Measurements from ENCODE around the gene RNU6-8. TPM values are rescaled to one million over a fixed set of nuclear protein-coding genes. Genes with fewer than 3 reads are reported as not detected.

The RNU6-8 gene
- polyA plus RNA-seq, 1 of the 3 experiments (the other 2 are of a cell fraction): not detected

GRCh38 chr14:32250681-32251080 lies 47.6 kb upstream of the RNU6-8 start:
- Histone ChIP-seq H3K4me2 (no peak overlapping the region), H3K9me2 (no peaks in the 10 kb centered on the region), H3K4me1 (ENCODE audit: control insufficient read depth in 1 of 2, insufficient read depth in 2 of 2, low read depth in 1 of 2, low read length in 1 of 2) (peaks cover 0 to 7% of the 10 kb centered on the region in 2 experiments; a peak in 2 of 4 replicates), H3K79me2 (ENCODE audit: insufficient read depth) (no peaks in the 10 kb centered on the region), H3K9ac (no peak overlapping the region), H2AFZ (ENCODE audit: low read depth) (no peak overlapping the region), H3K9me3 (no peaks in the 10 kb centered on the region), H3K27me3 (ENCODE audit: insufficient read depth) (no peaks in the 10 kb centered on the region), H3F3A (replicated peaks; ENCODE audit: insufficient read depth) (no peaks in the 10 kb centered on the region), H3K36me3 (replicated peaks in 1 of 2; ENCODE audit: control insufficient read depth in 1 of 2, insufficient read depth in 2 of 2, low read length in 1 of 2) (no peaks in the 10 kb centered on the region), H3K27ac (ENCODE audit: low read depth in 2 of 2, low read length in 1 of 2) (no peak overlapping the region), H3K4me3 (ENCODE audit: low read depth in 2 of 2, low read length in 1 of 2) (no peak overlapping the region), H4K20me1 (ENCODE audit: insufficient read depth) (no peaks in the 10 kb centered on the region)
- ChIA-PET POLR2A (no interaction called here), CTCF (interaction anchor here (0.6 to 6.2 kb wide), 18 partner anchors 11 to 740 kb away, joined by 3 to 169 read pairs (median 4); partner anchors contain the start of gene ARHGAP5)
- DNase-seq: no peak
- TF ChIP-seq NRF1 (IDR thresholded peaks at IDR 0.05; ENCODE audit: low read depth, low read length): no peak
- no peak for TF ChIP-seq RAD21 (IDR thresholded peaks at IDR 0.05; ENCODE audit: low read length)
- TF ChIP-seq, protein P1, sequence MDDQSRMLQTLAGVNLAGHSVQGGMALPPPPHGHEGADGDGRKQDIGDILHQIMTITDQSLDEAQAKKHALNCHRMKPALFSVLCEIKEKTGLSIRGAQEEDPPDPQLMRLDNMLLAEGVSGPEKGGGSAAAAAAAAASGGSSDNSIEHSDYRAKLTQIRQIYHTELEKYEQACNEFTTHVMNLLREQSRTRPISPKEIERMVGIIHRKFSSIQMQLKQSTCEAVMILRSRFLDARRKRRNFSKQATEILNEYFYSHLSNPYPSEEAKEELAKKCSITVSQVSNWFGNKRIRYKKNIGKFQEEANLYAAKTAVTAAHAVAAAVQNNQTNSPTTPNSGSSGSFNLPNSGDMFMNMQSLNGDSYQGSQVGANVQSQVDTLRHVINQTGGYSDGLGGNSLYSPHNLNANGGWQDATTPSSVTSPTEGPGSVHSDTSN (IDR thresholded peaks at IDR 0.05): no peak
- TF ChIP-seq SIN3A (IDR thresholded peaks at IDR 0.05; ENCODE audit: borderline replicate concordance, low read depth, low read length): no peak
- no peak for TF ChIP-seq NFIC (IDR thresholded peaks at IDR 0.05; ENCODE audit: borderline replicate concordance)
- TF ChIP-seq, protein P2, sequence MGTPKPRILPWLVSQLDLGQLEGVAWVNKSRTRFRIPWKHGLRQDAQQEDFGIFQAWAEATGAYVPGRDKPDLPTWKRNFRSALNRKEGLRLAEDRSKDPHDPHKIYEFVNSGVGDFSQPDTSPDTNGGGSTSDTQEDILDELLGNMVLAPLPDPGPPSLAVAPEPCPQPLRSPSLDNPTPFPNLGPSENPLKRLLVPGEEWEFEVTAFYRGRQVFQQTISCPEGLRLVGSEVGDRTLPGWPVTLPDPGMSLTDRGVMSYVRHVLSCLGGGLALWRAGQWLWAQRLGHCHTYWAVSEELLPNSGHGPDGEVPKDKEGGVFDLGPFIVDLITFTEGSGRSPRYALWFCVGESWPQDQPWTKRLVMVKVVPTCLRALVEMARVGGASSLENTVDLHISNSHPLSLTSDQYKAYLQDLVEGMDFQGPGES (IDR thresholded peaks at IDR 0.05; ENCODE audit: low read depth, low read length): no peak
- TF ChIP-seq ELF1 (IDR thresholded peaks at IDR 0.05): no peak
- TF ChIP-seq SMC3 (IDR thresholded peaks at IDR 0.05; ENCODE audit: low read depth, low read length): no peak
- no peak for TF ChIP-seq REST (IDR thresholded peaks at IDR 0.05; ENCODE audit: low read depth, low read length)
- WGBS (ENCODE audit: low lambda C conversion rate): 64% methylated on average over 3 of the region's 3 CpGs

DNA sequence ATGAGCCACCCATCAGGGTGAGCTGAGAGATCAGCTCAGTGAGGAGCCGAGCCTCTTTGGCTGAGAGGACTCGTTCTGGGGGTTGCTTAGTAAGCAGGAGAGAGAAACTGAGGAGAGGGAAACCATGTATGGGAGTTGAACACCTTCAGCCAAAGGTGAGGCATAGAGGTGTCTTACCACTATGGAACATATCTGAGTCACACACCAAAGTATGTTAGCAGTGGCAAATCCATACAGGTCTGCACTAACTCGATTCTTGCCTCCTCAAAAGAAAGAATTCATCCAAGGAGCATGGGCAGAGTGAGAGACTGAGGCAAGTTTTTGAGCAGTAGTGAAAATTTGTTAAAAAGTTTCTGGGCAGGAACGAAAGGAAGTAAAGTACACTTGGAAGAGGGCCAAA lies 46.7 kb upstream of the RNU6-8 start:
- ChIA-PET CTCF (interaction anchor here (0.8 to 6.2 kb wide), 5 partner anchors 17 to 739 kb away, joined by 3 to 169 read pairs (median 9); partner anchors contain the start of gene ARHGAP5), POLR2A (no interaction called here)
- no peaks in the 10 kb centered on the region for H3K79me2 ChIP-seq (ENCODE audit: insufficient read depth)
- no peaks in the 10 kb centered on the region for H3F3A ChIP-seq (replicated peaks; ENCODE audit: insufficient read depth)
- H3K27me3 ChIP-seq (ENCODE audit: insufficient read depth): no peaks in the 10 kb centered on the region
- no peaks in the 10 kb centered on the region for H3K9me3 ChIP-seq
- H3K9ac ChIP-seq: no peak overlapping the region
- 86% methylated on average over 4 of the region's 4 CpGs for WGBS (ENCODE audit: low lambda C conversion rate)
- no peak overlapping the region for H2AFZ ChIP-seq (ENCODE audit: low read depth)
- no peak overlapping the region for H3K4me2 ChIP-seq
- H3K9me2 ChIP-seq: no peaks in the 10 kb centered on the region
- no peak overlapping the region for H3K27ac ChIP-seq (ENCODE audit: low read depth in 2 of 2, low read length in 1 of 2)
- peaks cover 0 to 4% of the 10 kb centered on the region in 2 experiments; a peak in 2 of 4 replicates for H3K4me1 ChIP-seq (ENCODE audit: control insufficient read depth in 1 of 2, insufficient read depth in 2 of 2, low read depth in 1 of 2, low read length in 1 of 2)
- H4K20me1 ChIP-seq (ENCODE audit: insufficient read depth): no peaks in the 10 kb centered on the region
- no peak for DNase-seq
- H3K4me3 ChIP-seq (ENCODE audit: low read depth in 2 of 2, low read length in 1 of 2): no peak overlapping the region
- no peaks in the 10 kb centered on the region for H3K36me3 ChIP-seq (replicated peaks in 1 of 2; ENCODE audit: control insufficient read depth in 1 of 2, insufficient read depth in 2 of 2, low read length in 1 of 2)
- TF ChIP-seq RXRA (IDR thresholded peaks at IDR 0.05; ENCODE audit: borderline replicate concordance, low read depth): no peak
- TF ChIP-seq SIN3A (IDR thresholded peaks at IDR 0.05; ENCODE audit: borderline replicate concordance, low read depth, low read length): no peak
- TF ChIP-seq USF2 (IDR thresholded peaks at IDR 0.05; ENCODE audit: borderline replicate concordance, low read depth, low read length): no peak
- TF ChIP-seq TEAD4 (IDR thresholded peaks at IDR 0.05; ENCODE audit: borderline replicate concordance, insufficient read depth): no peak
- no peak for TF ChIP-seq GATA2 (CRISPR knock-in tag; IDR thresholded peaks at IDR 0.05)
- TF ChIP-seq SMC3 (IDR thresholded peaks at IDR 0.05; ENCODE audit: low read depth, low read length): no peak
- TF ChIP-seq POLR2AphosphoS5 (IDR thresholded peaks at IDR 0.05; ENCODE audit: low read depth, low read length): no peak
- no peak for TF ChIP-seq EP300 (IDR thresholded peaks at IDR 0.05; ENCODE audit: borderline replicate concordance in 1 of 2, low read depth in 1 of 2, low read length in 1 of 2)
- TF ChIP-seq, protein P3, sequence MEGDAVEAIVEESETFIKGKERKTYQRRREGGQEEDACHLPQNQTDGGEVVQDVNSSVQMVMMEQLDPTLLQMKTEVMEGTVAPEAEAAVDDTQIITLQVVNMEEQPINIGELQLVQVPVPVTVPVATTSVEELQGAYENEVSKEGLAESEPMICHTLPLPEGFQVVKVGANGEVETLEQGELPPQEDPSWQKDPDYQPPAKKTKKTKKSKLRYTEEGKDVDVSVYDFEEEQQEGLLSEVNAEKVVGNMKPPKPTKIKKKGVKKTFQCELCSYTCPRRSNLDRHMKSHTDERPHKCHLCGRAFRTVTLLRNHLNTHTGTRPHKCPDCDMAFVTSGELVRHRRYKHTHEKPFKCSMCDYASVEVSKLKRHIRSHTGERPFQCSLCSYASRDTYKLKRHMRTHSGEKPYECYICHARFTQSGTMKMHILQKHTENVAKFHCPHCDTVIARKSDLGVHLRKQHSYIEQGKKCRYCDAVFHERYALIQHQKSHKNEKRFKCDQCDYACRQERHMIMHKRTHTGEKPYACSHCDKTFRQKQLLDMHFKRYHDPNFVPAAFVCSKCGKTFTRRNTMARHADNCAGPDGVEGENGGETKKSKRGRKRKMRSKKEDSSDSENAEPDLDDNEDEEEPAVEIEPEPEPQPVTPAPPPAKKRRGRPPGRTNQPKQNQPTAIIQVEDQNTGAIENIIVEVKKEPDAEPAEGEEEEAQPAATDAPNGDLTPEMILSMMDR (IDR thresholded peaks at IDR 0.05): no peak
- TF ChIP-seq FOXJ3 (CRISPR knock-in tag; IDR thresholded peaks at IDR 0.05): no peak
